CD14-positive monocyte (primary cell): ENCODE measurements around the gene SPAG16. TPM values are rescaled to one million over a fixed set of nuclear protein-coding genes. Genes with fewer than 3 reads are reported as not detected.

Experiments used
- DNase-seq, 3 donors: peaks; one replicate each; pipeline ENCODE4 v3.0.0-alpha.2; 2011 to 2022
- H2AFZ ChIP-seq: 2 replicates; pipeline ENCODE4 v1.6.0; 2012; ENCODE audit warnings: mild to moderate bottlenecking, low read depth, low read length, inconsistent platforms; ENCODE audit not compliant: insufficient read depth, poor library complexity, severe bottlenecking
- H3K27ac ChIP-seq, 2 donors: 1 replicate in 1 of 2; 2 replicates in 1 of 2; pipeline ENCODE4 v1.5.1; 2012 to 2013; ENCODE audit warnings: low read length in 2 of 2, control low read depth in 1 of 2, inconsistent platforms in 1 of 2, low read depth in 1 of 2, mild to moderate bottlenecking in 1 of 2
- H3K27me3 ChIP-seq, 2 donors: one replicate each; pipeline versions ENCODE4 v1.6.0 to v1.6.1; 2011 to 2013; ENCODE audit warnings: low read length in 2 of 2; ENCODE audit not compliant: control insufficient read depth in 2 of 2, insufficient read depth in 2 of 2
- H3K36me3 ChIP-seq, 2 donors: replicated peaks in 1 of 2; 1 replicate in 1 of 2; 2 replicates in 1 of 2; pipeline versions ENCODE4 v1.5.1 to v1.6.1; 2012 to 2013; ENCODE audit warnings: low read length in 2 of 2, control low read depth in 1 of 2, inconsistent platforms in 1 of 2, mild to moderate bottlenecking in 1 of 2; ENCODE audit not compliant: insufficient read depth in 2 of 2, control insufficient read depth in 1 of 2
- H3K4me1 ChIP-seq, 2 donors: 1 replicate in 1 of 2; 2 replicates in 1 of 2; pipeline versions ENCODE4 v1.5.1 to v1.6.1; 2012 to 2013; ENCODE audit warnings: low read length in 2 of 2, control low read depth in 1 of 2, inconsistent platforms in 1 of 2, mild to moderate bottlenecking in 1 of 2, moderate library complexity in 1 of 2; ENCODE audit not compliant: insufficient read depth in 2 of 2, control insufficient read depth in 1 of 2
- H3K4me2 ChIP-seq: replicated peaks from 2 replicates; pipeline ENCODE3; 2012; ENCODE audit warnings: low read length, moderate library complexity, mild to moderate bottlenecking; ENCODE audit not compliant: poor library complexity, severe bottlenecking; ENCODE audit errors: extremely low read depth
- H3K4me3 ChIP-seq, 3 experiments: fragments of 200-600 bp in 1 of 3; sonication (generic) in 1 of 3; replicated peaks in 1 of 3; 1 replicate in 2 of 3; 2 replicates in 1 of 3; pipeline ENCODE4 v1.5.1; 2011 to 2013; ENCODE audit warnings: low read length in 3 of 3, mild to moderate bottlenecking in 3 of 3, control low read depth in 2 of 3, low read depth in 2 of 3, inconsistent platforms in 1 of 3, moderate library complexity in 1 of 3
- H3K79me2 ChIP-seq: 2 replicates; pipeline ENCODE4 v1.6.0; 2012; ENCODE audit warnings: mild to moderate bottlenecking, control low read depth, inconsistent platforms, low read length, moderate library complexity; ENCODE audit not compliant: insufficient read depth
- H3K9ac ChIP-seq: 2 replicates; pipeline ENCODE4 v1.6.0; 2017; ENCODE audit warnings: low read length, mild to moderate bottlenecking; ENCODE audit not compliant: insufficient read depth, poor library complexity, severe bottlenecking
- H3K9me3 ChIP-seq, 2 donors: replicated peaks in 1 of 2; 1 replicate in 1 of 2; 2 replicates in 1 of 2; pipeline versions ENCODE4 v1.5.1 to v1.6.1; 2012 to 2013; ENCODE audit warnings: low read length in 2 of 2, control low read depth in 1 of 2; ENCODE audit not compliant: control insufficient read depth in 1 of 2, insufficient read depth in 1 of 2
- H4K20me1 ChIP-seq: 2 replicates; pipeline ENCODE4 v1.6.0; 2012; ENCODE audit warnings: mild to moderate bottlenecking, low read length, control low read depth, moderate library complexity; ENCODE audit not compliant: insufficient read depth
- H3K27ac Mint-ChIP-seq, 7 donors: one replicate each; pipeline ENCODE4 v1.8.0; 2020; ENCODE audit warnings: mild to moderate bottlenecking in 7 of 7, mixed read lengths in 7 of 7, moderate library complexity in 6 of 7, inconsistent platforms in 2 of 7
- H3K27me3 Mint-ChIP-seq, 3 donors: one replicate each; pipeline ENCODE4 v1.8.0; 2021 to 2022; ENCODE audit warnings: low read depth in 3 of 3, mild to moderate bottlenecking in 3 of 3, mixed read lengths in 3 of 3, moderate library complexity in 3 of 3, inconsistent platforms in 1 of 3
- H3K36me3 Mint-ChIP-seq, 2 donors: one replicate each; pipeline ENCODE4 v1.8.0; 2020; ENCODE audit warnings: mixed read lengths in 2 of 2, inconsistent platforms in 1 of 2, mild to moderate bottlenecking in 1 of 2
- H3K4me1 Mint-ChIP-seq: one replicate; pipeline ENCODE4 v1.8.0; 2020; ENCODE audit warnings: mild to moderate bottlenecking, mixed read lengths
- H3K4me3 Mint-ChIP-seq, 2 donors: one replicate each; pipeline ENCODE4 v1.8.0; 2020; ENCODE audit warnings: mild to moderate bottlenecking in 2 of 2, mixed read lengths in 2 of 2, moderate library complexity in 1 of 2
- H3K9me3 Mint-ChIP-seq, 7 donors: one replicate each; pipeline ENCODE4 v1.8.0; 2020 to 2022; ENCODE audit warnings: mixed read lengths in 7 of 7, mild to moderate bottlenecking in 6 of 7, moderate library complexity in 6 of 7, inconsistent platforms in 2 of 7
- CTCF ChIP-seq: fragments of 200-600 bp; IDR thresholded peaks from one replicate; pipeline ENCODE4 v1.8.0; 2022; ENCODE audit warnings: antibody characterized with exemption, mild to moderate bottlenecking
- WGBS: methylation state at CpG from one replicate; pipeline ENCODE4 v1.1.5; 2013; ENCODE audit warnings: missing lambda C conversion rate; ENCODE audit not compliant: insufficient coverage; 5-methylcytosine and 5-hydroxymethylcytosine counted together
- intact Hi-C, 2 donors: fragments of 100-400 bp; cut with micrococcal nuclease; formaldehyde crosslinking; loops; one replicate each; pipeline versions ENCODE4 v1.15.0 to v1.15.1; 2023
- polyA plus RNA-seq, 3 donors: library from polyadenylated mRNA; depleted of rRNA in 1 of 3; unstranded in 2 of 3; stranded (reverse) in 1 of 3; fragments of 300-500 nt in 2 of 3; fragments of >200 nt in 1 of 3; fragmentation: Illumina TruSeq in 2 of 3; gene quantifications; 1 replicate in 2 of 3; 2 replicates in 1 of 3; pipeline ENCODE4 v1.2.3, GENCODE V29; 2012 to 2021

The SPAG16 gene
- polyA plus RNA-seq, 3 donors = 0.12 to 0.30 TPM; not detected in 1

- no peak overlapping the region for H3K27ac Mint-ChIP-seq
- no peak for DNase-seq
- TF ChIP-seq CTCF = no peak
Observed at GRCh38 chr2:214247531-214247930, 963.3 kb downstream of the SPAG16 start.

DNA sequence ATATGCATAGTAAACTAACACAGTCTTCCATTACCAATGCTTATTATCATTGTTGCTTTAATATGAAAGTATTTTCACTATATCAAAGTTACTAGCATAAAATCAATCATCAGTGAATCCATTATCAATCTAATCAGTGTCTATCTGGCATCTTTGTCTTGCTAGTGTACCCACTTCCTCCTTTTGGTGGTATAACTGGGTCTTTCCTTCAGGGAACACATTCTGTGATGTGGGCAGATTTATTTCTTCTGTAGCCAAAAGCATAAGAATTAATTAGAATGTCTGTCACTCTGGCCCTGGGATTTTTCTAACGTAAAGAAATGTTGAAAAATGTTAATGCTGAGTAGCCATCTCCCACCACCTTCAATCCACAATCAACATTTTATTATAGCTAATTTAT lies 970.8 kb downstream of the SPAG16 start:
- DNase-seq = no peak
- no peaks in the 10 kb centered on the region for H3K79me2 ChIP-seq
- Mint-ChIP-seq H3K36me3 (no peaks in the 10 kb centered on the region), H3K9me3 (peaks cover 0 to 7% (median 2%) of the 10 kb centered on the region in 7 donors), H3K27ac (no peak overlapping the region), H3K27me3 (no peaks in the 10 kb centered on the region), H3K4me1 (no peaks in the 10 kb centered on the region), H3K4me3 (no peak overlapping the region)
- no peaks in the 10 kb centered on the region for H3K27me3 ChIP-seq
- no peaks in the 10 kb centered on the region for H4K20me1 ChIP-seq
- no peaks in the 10 kb centered on the region for H3K4me1 ChIP-seq
- no peak overlapping the region for H3K4me3 ChIP-seq
- no peak for TF ChIP-seq CTCF
- no peak overlapping the region for H3K4me2 ChIP-seq
- no peak overlapping the region for H3K27ac ChIP-seq
- no CpG with 5 or more reads among the region's 1 CpG for WGBS
- intact Hi-C loops = no loop called here
- H3K9me3 ChIP-seq = no peaks in the 10 kb centered on the region
- H3K9ac ChIP-seq = no peak overlapping the region
- no peaks in the 10 kb centered on the region for H3K36me3 ChIP-seq
- no peak overlapping the region for H2AFZ ChIP-seq

More at GRCh38 chr2:214247531-214247930, 963.3 kb downstream of the SPAG16 start:
- intact Hi-C loops = no loop called here
- WGBS = 78% methylated on average over 1 of the region's 3 CpGs
- H3K27me3 Mint-ChIP-seq = no peaks in the 10 kb centered on the region
- H4K20me1 ChIP-seq = no peaks in the 10 kb centered on the region
- H3K9me3 ChIP-seq = no peaks in the 10 kb centered on the region
- H3K27me3 ChIP-seq = no peaks in the 10 kb centered on the region
- H3K4me3 Mint-ChIP-seq = no peak overlapping the region
- H3K4me2 ChIP-seq = no peak overlapping the region
- no peak overlapping the region for H3K27ac ChIP-seq
- no peak overlapping the region for H3K4me3 ChIP-seq
- no peaks in the 10 kb centered on the region for H3K4me1 Mint-ChIP-seq
- H3K79me2 ChIP-seq = no peaks in the 10 kb centered on the region
- H2AFZ ChIP-seq = no peak overlapping the region
- no peak overlapping the region for H3K9ac ChIP-seq
- H3K36me3 ChIP-seq = no peaks in the 10 kb centered on the region
- peaks cover 0 to 2% (median 0%) of the 10 kb centered on the region in 7 donors for H3K9me3 Mint-ChIP-seq
- no peaks in the 10 kb centered on the region for H3K36me3 Mint-ChIP-seq
- H3K4me1 ChIP-seq = no peaks in the 10 kb centered on the region
